HEK293 (cell line): ENCODE measurements around the gene PARVA.

Experiments used
- CTCF ChIA-PET: fragments of 350-600 bp; formaldehyde crosslinking; extraction: SDS; loops from one replicate; lab custom pipeline; 2021; ENCODE audit warnings: antibody characterized with exemption; lab: Yijun Ruan, JAX
- POLR2A ChIA-PET: fragments of 300-600 bp; formaldehyde crosslinking; extraction: SDS; loops from one replicate; lab custom pipeline; 2020; ENCODE audit warnings: antibody characterized with exemption, inconsistent platforms; lab: Yijun Ruan, JAX
- H3K27ac ChIP-seq: fragments of 200-500 bp; sonication (Bioruptor generic); 2 replicates; pipeline ENCODE4 v1.5.1; 2014; ENCODE audit warnings: low read depth, low read length, control low read depth, inconsistent platforms; ENCODE audit errors: extremely low read depth
- H3K36me3 ChIP-seq, 2 experiments: fragments of 200-500 bp in 1 of 2; sonication (Bioruptor generic) in 1 of 2; 1 replicate in 1 of 2; 2 replicates in 1 of 2; pipeline ENCODE4 v1.5.1; 2014 to 2017; ENCODE audit warnings: inconsistent platforms in 2 of 2, low read length in 2 of 2; ENCODE audit not compliant: control insufficient read depth in 2 of 2, insufficient read depth in 1 of 2
- H3K4me1 ChIP-seq: fragments of 200-500 bp; sonication (Bioruptor generic); 2 replicates; pipeline ENCODE4 v1.5.1; 2014; ENCODE audit warnings: mild to moderate bottlenecking, low read length, inconsistent platforms; ENCODE audit not compliant: control insufficient read depth, insufficient read depth
- H3K4me3 ChIP-seq: 2 replicates; pipeline ENCODE4 v1.5.1; 2011; ENCODE audit warnings: low read depth, mild to moderate bottlenecking, control low read depth, low read length, moderate library complexity
- H3K9me3 ChIP-seq: fragments of 200-500 bp; sonication (Bioruptor generic); 2 replicates; pipeline ENCODE4 v1.5.1; 2014; ENCODE audit warnings: low read depth, low read length, inconsistent platforms; ENCODE audit not compliant: control insufficient read depth, insufficient read depth
- HOXD13 ChIP-seq: sonication (generic); formaldehyde crosslinking; IDR thresholded peaks from 2 replicates; pipeline ENCODE4 v1.8.0; 2022; ENCODE audit warnings: missing genetic modification reagents, borderline replicate concordance
- KLF9 ChIP-seq: fragments of 450-650 bp; formaldehyde crosslinking; IDR thresholded peaks from 2 replicates; pipeline ENCODE4 v1.5.1; 2016; ENCODE audit warnings: missing biosample characterization, missing genetic modification characterization, low read depth
- SCRT1 ChIP-seq: fragments of 450-650 bp; formaldehyde crosslinking; IDR thresholded peaks from 2 replicates; pipeline ENCODE4 v1.5.1; 2016; ENCODE audit warnings: missing biosample characterization, missing genetic modification characterization, borderline replicate concordance
- SCRT2 ChIP-seq: fragments of 450-650 bp; formaldehyde crosslinking; IDR thresholded peaks from 2 replicates; pipeline ENCODE4 v1.5.1; 2016; ENCODE audit warnings: missing biosample characterization, missing genetic modification characterization
- YY1 ChIP-seq: fragments of 450-650 bp; formaldehyde crosslinking; IDR thresholded peaks from 2 replicates; pipeline ENCODE4 v1.5.1; 2018; ENCODE audit warnings: missing biosample characterization, missing genetic modification characterization
- ZFHX2 ChIP-seq: fragments of 450-650 bp; formaldehyde crosslinking; conservative IDR thresholded peaks from 2 replicates; pipeline ENCODE4 v1.5.1; 2016; ENCODE audit warnings: missing biosample characterization, missing genetic modification characterization
- ZNF10 ChIP-seq: fragments of 450-650 bp; formaldehyde crosslinking; IDR thresholded peaks from 2 replicates; pipeline ENCODE4 v1.5.1; 2017; ENCODE audit warnings: missing biosample characterization, missing genetic modification characterization
- ZNF138 ChIP-seq: fragments of 450-650 bp; formaldehyde crosslinking; IDR thresholded peaks from 2 replicates; pipeline ENCODE4 v1.5.1; 2016; ENCODE audit warnings: missing biosample characterization, missing genetic modification characterization, borderline replicate concordance
- ZNF23 ChIP-seq: fragments of 450-650 bp; formaldehyde crosslinking; IDR thresholded peaks from 2 replicates; pipeline ENCODE4 v1.5.1; 2016; ENCODE audit warnings: missing biosample characterization, missing genetic modification characterization, borderline replicate concordance
- ZNF416 ChIP-seq: fragments of 450-650 bp; formaldehyde crosslinking; IDR thresholded peaks from 2 replicates; pipeline ENCODE4 v1.5.1; 2016; ENCODE audit warnings: missing biosample characterization, missing genetic modification characterization
- ZNF423 ChIP-seq: fragments of 450-650 bp; formaldehyde crosslinking; IDR thresholded peaks from 2 replicates; pipeline ENCODE4 v1.5.1; 2016; ENCODE audit warnings: missing biosample characterization, missing genetic modification characterization
- ZNF48 ChIP-seq: fragments of 450-650 bp; formaldehyde crosslinking; IDR thresholded peaks from 2 replicates; pipeline ENCODE4 v1.5.1; 2016; ENCODE audit warnings: missing biosample characterization, missing genetic modification characterization
- ZNF549 ChIP-seq: fragments of 450-650 bp; IDR thresholded peaks from 2 replicates; pipeline ENCODE4 v1.5.1; 2018; ENCODE audit warnings: missing biosample characterization, missing genetic modification characterization, mild to moderate bottlenecking, inconsistent platforms, moderate library complexity
- ZNF558 ChIP-seq: fragments of 450-650 bp; formaldehyde crosslinking; IDR thresholded peaks from 2 replicates; pipeline ENCODE4 v1.5.1; 2016; ENCODE audit warnings: missing biosample characterization, missing genetic modification characterization
- ZNF560 ChIP-seq: fragments of 450-650 bp; formaldehyde crosslinking; IDR thresholded peaks from 2 replicates; pipeline ENCODE4 v1.5.1; 2017; ENCODE audit warnings: missing biosample characterization, missing genetic modification characterization, borderline replicate concordance
- ZNF610 ChIP-seq: fragments of 450-650 bp; formaldehyde crosslinking; IDR thresholded peaks from 2 replicates; pipeline ENCODE4 v1.5.1; 2016; ENCODE audit warnings: missing biosample characterization, missing genetic modification characterization, borderline replicate concordance
- ZNF621 ChIP-seq: fragments of 450-650 bp; formaldehyde crosslinking; IDR thresholded peaks from 2 replicates; pipeline ENCODE4 v1.5.1; 2017; ENCODE audit warnings: missing biosample characterization, missing genetic modification characterization
- ZNF792 ChIP-seq: fragments of 450-650 bp; formaldehyde crosslinking; IDR thresholded peaks from 2 replicates; pipeline ENCODE4 v1.5.1; 2016; ENCODE audit warnings: missing biosample characterization, missing genetic modification characterization
- ZNF830 ChIP-seq: fragments of 450-650 bp; IDR thresholded peaks from 2 replicates; pipeline ENCODE4 v1.5.0; 2018; ENCODE audit warnings: missing biosample characterization, missing genetic modification characterization, low read depth, mild to moderate bottlenecking, moderate library complexity
- ZSCAN23 ChIP-seq: fragments of 450-650 bp; formaldehyde crosslinking; IDR thresholded peaks from 2 replicates; pipeline ENCODE4 v1.5.1; 2016; ENCODE audit warnings: missing biosample characterization, missing genetic modification characterization
- ZSCAN30 ChIP-seq: fragments of 450-650 bp; IDR thresholded peaks from 2 replicates; pipeline ENCODE4 v1.5.1; 2018; ENCODE audit warnings: missing biosample characterization, mild to moderate bottlenecking, missing genetic modification characterization, moderate library complexity
- TF ChIP-seq, protein P1 (sequence below): fragments of 450-650 bp; formaldehyde crosslinking; IDR thresholded peaks from 2 replicates; pipeline ENCODE4 v1.5.1; 2016; ENCODE audit warnings: missing biosample characterization, missing genetic modification characterization, low read depth
- TF ChIP-seq, protein P2 (sequence below): fragments of 450-650 bp; formaldehyde crosslinking; IDR thresholded peaks from 2 replicates; pipeline ENCODE4 v1.5.1; 2016; ENCODE audit warnings: missing biosample characterization, missing genetic modification characterization
- TF ChIP-seq, protein P3 (sequence below): fragments of 450-650 bp; formaldehyde crosslinking; IDR thresholded peaks from 2 replicates; pipeline ENCODE4 v1.5.1; 2017; ENCODE audit warnings: missing biosample characterization, mild to moderate bottlenecking, missing genetic modification characterization, moderate library complexity
- TF ChIP-seq, protein P4 (sequence below): fragments of 450-650 bp; formaldehyde crosslinking; IDR thresholded peaks from 2 replicates; pipeline ENCODE4 v1.5.1; 2016; ENCODE audit warnings: missing biosample characterization, missing genetic modification characterization
- TF ChIP-seq, protein P5 (sequence below): fragments of 450-650 bp; formaldehyde crosslinking; IDR thresholded peaks from 2 replicates; pipeline ENCODE4 v1.5.1; 2016; ENCODE audit warnings: missing biosample characterization, missing genetic modification characterization
- TF ChIP-seq, protein P6 (sequence below): fragments of 450-650 bp; formaldehyde crosslinking; IDR thresholded peaks from 2 replicates; pipeline ENCODE4 v1.5.1; 2016; ENCODE audit warnings: missing biosample characterization, missing genetic modification characterization

Gene PARVA

DNA sequence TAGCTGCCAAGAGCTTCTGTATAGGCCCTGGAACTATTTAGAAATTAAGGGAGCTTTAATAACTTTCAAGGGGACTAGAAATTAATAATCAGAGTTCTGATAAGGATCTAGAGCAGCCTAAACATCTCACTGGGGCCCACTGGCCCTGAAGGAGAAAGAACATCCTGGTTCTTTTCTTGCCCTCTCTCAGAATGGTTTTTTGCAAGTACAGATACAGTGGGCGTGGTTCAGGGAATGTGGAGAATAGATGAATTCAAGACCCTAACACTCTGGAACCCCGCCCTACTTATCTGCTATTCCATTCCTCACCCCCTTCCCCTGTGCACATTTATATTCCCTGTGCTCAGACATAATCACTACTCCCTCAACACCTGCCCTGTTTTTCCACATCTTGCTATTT is 90.2 kb downstream of the PARVA start:
- CTCF ChIA-PET, result no interaction called here
- H3K9me3 ChIP-seq, result no peaks in the 10 kb centered on the region
- no peaks in the 10 kb centered on the region for H3K4me1 ChIP-seq
- TF ChIP-seq ZNF48 (tag by site-specific recombination), result no peak
- TF ChIP-seq ZSCAN23 (tag by site-specific recombination), result no peak
- TF ChIP-seq, protein P1, sequence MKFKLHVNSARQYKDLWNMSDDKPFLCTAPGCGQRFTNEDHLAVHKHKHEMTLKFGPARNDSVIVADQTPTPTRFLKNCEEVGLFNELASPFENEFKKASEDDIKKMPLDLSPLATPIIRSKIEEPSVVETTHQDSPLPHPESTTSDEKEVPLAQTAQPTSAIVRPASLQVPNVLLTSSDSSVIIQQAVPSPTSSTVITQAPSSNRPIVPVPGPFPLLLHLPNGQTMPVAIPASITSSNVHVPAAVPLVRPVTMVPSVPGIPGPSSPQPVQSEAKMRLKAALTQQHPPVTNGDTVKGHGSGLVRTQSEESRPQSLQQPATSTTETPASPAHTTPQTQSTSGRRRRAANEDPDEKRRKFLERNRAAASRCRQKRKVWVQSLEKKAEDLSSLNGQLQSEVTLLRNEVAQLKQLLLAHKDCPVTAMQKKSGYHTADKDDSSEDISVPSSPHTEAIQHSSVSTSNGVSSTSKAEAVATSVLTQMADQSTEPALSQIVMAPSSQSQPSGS (tag by site-specific recombination), result no peak
- TF ChIP-seq, protein P2, sequence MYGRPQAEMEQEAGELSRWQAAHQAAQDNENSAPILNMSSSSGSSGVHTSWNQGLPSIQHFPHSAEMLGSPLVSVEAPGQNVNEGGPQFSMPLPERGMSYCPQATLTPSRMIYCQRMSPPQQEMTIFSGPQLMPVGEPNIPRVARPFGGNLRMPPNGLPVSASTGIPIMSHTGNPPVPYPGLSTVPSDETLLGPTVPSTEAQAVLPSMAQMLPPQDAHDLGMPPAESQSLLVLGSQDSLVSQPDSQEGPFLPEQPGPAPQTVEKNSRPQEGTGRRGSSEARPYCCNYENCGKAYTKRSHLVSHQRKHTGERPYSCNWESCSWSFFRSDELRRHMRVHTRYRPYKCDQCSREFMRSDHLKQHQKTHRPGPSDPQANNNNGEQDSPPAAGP, result no peak
- TF ChIP-seq, protein P3, sequence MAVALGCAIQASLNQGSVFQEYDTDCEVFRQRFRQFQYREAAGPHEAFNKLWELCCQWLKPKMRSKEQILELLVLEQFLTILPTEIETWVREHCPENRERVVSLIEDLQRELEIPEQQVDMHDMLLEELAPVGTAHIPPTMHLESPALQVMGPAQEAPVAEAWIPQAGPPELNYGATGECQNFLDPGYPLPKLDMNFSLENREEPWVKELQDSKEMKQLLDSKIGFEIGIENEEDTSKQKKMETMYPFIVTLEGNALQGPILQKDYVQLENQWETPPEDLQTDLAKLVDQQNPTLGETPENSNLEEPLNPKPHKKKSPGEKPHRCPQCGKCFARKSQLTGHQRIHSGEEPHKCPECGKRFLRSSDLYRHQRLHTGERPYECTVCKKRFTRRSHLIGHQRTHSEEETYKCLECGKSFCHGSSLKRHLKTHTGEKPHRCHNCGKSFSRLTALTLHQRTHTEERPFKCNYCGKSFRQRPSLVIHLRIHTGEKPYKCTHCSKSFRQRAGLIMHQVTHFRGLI (tag by site-specific recombination), result no peak
- TF ChIP-seq, protein P4, sequence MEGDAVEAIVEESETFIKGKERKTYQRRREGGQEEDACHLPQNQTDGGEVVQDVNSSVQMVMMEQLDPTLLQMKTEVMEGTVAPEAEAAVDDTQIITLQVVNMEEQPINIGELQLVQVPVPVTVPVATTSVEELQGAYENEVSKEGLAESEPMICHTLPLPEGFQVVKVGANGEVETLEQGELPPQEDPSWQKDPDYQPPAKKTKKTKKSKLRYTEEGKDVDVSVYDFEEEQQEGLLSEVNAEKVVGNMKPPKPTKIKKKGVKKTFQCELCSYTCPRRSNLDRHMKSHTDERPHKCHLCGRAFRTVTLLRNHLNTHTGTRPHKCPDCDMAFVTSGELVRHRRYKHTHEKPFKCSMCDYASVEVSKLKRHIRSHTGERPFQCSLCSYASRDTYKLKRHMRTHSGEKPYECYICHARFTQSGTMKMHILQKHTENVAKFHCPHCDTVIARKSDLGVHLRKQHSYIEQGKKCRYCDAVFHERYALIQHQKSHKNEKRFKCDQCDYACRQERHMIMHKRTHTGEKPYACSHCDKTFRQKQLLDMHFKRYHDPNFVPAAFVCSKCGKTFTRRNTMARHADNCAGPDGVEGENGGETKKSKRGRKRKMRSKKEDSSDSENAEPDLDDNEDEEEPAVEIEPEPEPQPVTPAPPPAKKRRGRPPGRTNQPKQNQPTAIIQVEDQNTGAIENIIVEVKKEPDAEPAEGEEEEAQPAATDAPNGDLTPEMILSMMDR (tag by site-specific recombination), result no peak
- TF ChIP-seq, protein P5, sequence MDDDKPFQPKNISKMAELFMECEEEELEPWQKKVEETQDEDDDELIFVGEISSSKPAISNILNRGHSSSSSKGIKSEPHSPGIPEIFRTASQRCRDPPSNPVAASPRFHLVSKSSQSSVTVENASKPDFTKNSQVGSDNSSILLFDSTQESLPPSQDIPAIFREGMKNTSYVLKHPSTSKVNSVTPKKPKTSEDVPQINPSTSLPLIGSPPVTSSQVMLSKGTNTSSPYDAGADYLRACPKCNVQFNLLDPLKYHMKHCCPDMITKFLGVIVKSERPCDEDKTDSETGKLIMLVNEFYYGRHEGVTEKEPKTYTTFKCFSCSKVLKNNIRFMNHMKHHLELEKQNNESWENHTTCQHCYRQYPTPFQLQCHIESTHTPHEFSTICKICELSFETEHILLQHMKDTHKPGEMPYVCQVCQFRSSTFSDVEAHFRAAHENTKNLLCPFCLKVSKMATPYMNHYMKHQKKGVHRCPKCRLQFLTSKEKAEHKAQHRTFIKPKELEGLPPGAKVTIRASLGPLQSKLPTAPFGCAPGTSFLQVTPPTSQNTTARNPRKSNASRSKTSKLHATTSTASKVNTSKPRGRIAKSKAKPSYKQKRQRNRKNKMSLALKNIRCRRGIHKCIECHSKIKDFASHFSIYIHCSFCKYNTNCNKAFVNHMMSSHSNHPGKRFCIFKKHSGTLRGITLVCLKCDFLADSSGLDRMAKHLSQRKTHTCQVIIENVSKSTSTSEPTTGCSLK, result no peak
- TF ChIP-seq ZFHX2, result no peak
- no peak for TF ChIP-seq ZNF621 (tag by site-specific recombination)
- TF ChIP-seq, all 188 proteins: peak for 0
- no peaks in the 10 kb centered on the region for H3K36me3 ChIP-seq
- no peak overlapping the region for H3K27ac ChIP-seq
- H3K4me3 ChIP-seq, result no peak overlapping the region
- POLR2A ChIA-PET, result no interaction called here

DNA sequence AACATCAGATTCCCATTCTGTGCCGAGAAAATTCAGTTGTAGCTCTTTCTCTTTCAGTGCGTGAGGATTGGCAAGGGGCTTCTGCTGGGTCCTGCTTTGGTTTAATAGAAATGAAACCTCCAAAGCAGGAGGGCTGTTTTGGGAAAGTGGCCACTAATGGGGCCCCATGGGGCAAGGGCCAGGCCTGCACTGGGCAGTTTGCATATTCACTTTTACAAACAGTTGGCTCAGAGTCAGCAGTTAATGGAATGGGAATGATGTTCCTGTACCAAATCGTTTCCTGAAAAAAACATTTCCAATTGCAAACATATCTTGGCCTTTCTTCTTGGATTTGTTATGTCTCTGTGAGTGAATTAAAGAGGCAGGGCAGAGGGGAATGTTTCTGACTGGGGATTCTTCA is 92.1 kb downstream of the PARVA start:
- TF ChIP-seq ZSCAN30 (tag by site-specific recombination), result no peak
- no peak for TF ChIP-seq SCRT1 (tag by site-specific recombination)
- no peak for TF ChIP-seq YY1 (tag by site-specific recombination)
- no peak for TF ChIP-seq ZNF558 (tag by site-specific recombination)
- no peak for TF ChIP-seq ZNF830 (tag by site-specific recombination)
- no peak for TF ChIP-seq ZNF549
- no peak for TF ChIP-seq ZNF423 (tag by site-specific recombination)
- no peak for TF ChIP-seq ZNF610 (tag by site-specific recombination)
- TF ChIP-seq, protein P6, sequence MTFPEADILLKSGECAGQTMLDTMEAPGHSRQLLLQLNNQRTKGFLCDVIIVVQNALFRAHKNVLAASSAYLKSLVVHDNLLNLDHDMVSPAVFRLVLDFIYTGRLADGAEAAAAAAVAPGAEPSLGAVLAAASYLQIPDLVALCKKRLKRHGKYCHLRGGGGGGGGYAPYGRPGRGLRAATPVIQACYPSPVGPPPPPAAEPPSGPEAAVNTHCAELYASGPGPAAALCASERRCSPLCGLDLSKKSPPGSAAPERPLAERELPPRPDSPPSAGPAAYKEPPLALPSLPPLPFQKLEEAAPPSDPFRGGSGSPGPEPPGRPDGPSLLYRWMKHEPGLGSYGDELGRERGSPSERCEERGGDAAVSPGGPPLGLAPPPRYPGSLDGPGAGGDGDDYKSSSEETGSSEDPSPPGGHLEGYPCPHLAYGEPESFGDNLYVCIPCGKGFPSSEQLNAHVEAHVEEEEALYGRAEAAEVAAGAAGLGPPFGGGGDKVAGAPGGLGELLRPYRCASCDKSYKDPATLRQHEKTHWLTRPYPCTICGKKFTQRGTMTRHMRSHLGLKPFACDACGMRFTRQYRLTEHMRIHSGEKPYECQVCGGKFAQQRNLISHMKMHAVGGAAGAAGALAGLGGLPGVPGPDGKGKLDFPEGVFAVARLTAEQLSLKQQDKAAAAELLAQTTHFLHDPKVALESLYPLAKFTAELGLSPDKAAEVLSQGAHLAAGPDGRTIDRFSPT (tag by site-specific recombination), result no peak
- TF ChIP-seq ZNF560, result no peak
- no peak for TF ChIP-seq ZNF138 (tag by site-specific recombination)
- TF ChIP-seq SCRT2 (tag by site-specific recombination), result no peak
- no peak for TF ChIP-seq ZNF416 (tag by site-specific recombination)
- no peak for TF ChIP-seq ZNF792 (tag by site-specific recombination)
- no peak for TF ChIP-seq HOXD13
- no peak for TF ChIP-seq KLF9
- TF ChIP-seq ZNF23 (tag by site-specific recombination), result no peak
- TF ChIP-seq ZNF10 (tag by site-specific recombination), result no peak
- no peak overlapping the region for H3K4me3 ChIP-seq
- no peaks in the 10 kb centered on the region for H3K4me1 ChIP-seq
- ChIA-PET POLR2A (no interaction called here), CTCF (interaction anchor here (0.7 kb wide), 1 partner anchor 27 kb away, joined by 3 read pairs; no protein-coding TSS in a partner anchor)
- no peak overlapping the region for H3K27ac ChIP-seq
- H3K36me3 ChIP-seq, result peaks cover 0 to 7% of the 10 kb centered on the region in 2 experiments; a peak in 1 of 3 replicates
- no peaks in the 10 kb centered on the region for H3K9me3 ChIP-seq
